Measurements from ENCODE around the gene EOLA2.
"Not testable (repeated sequence)": the region's sequence is repeated elsewhere in the genome, so short reads cannot be mapped to it uniquely, and the experiment has no call there.

GRCh38 chrX:149946932-149947331, 8.6 kb upstream of the EOLA2 start:
- TF ChIP-seq CTCF, EZH2phosphoT487 (IDR thresholded peaks at IDR 0.05): not testable (repeated sequence)
